Coronary artery (tissue), 2 donors: ENCODE results near the gene FBXL17.

Experiments
- DNase-seq: peaks from one replicate; pipeline ENCODE4 v3.0.0-alpha.2; 2017; ENCODE audit warnings: low spot score
- H3K27ac ChIP-seq, 2 donors: fragments of 200-600 bp; sonication (generic); one replicate each; pipeline ENCODE4 v1.5.1; 2016 to 2019
- H3K4me3 ChIP-seq: fragments of 200-600 bp; sonication (generic); 2 replicates; pipeline ENCODE4 v1.5.1; 2016; ENCODE audit warnings: mild to moderate bottlenecking, moderate library complexity
- TF ChIP-seq, protein P1 (sequence below): fragments of 200-600 bp; sonication (generic); IDR thresholded peaks from one replicate; pipeline ENCODE4 v1.5.1; 2019; ENCODE audit warnings: antibody characterized with exemption

FBXL17 gene

DNA sequence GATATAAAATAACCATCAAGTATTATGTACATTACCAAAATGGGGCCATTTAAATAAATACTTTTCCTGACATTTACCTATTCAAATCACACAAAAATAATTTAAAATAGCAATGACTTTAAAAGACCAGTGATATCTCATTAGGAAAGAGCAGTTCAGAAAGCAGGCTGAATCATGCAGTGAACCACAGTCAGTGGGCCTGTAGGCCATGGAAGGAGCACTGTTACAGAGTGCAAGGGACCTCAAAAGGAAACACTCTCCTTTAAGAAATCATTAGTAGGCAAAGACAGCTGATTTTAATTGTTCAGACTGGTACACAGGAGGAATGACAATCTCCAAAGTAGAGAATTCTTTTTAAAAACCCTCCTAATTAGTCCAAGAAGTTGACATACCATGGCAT lies 427.6 kb downstream of the FBXL17 start:
- no peak overlapping the region for H3K27ac ChIP-seq
- no peak for DNase-seq
- TF ChIP-seq, protein P1, sequence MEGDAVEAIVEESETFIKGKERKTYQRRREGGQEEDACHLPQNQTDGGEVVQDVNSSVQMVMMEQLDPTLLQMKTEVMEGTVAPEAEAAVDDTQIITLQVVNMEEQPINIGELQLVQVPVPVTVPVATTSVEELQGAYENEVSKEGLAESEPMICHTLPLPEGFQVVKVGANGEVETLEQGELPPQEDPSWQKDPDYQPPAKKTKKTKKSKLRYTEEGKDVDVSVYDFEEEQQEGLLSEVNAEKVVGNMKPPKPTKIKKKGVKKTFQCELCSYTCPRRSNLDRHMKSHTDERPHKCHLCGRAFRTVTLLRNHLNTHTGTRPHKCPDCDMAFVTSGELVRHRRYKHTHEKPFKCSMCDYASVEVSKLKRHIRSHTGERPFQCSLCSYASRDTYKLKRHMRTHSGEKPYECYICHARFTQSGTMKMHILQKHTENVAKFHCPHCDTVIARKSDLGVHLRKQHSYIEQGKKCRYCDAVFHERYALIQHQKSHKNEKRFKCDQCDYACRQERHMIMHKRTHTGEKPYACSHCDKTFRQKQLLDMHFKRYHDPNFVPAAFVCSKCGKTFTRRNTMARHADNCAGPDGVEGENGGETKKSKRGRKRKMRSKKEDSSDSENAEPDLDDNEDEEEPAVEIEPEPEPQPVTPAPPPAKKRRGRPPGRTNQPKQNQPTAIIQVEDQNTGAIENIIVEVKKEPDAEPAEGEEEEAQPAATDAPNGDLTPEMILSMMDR, result no peak
- H3K4me3 ChIP-seq, result no peak overlapping the region

DNA sequence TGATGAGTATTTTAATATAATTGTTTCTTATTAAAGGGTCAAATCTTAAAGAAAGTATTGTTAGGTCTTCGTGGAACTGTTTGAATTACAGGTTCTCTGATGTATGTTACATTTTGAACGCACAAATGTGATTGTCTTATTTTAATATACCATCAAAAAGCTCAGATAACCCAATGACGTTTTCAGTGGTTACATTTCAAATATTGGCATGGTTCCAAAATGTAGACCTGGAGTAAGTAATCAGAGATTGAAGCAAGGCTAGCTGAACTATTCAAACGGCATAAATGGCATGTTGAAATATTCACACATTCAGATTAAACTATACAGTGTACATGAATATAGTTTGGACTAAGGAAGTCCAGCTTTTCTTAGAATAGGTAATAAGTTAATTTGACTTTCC lies 429.4 kb downstream of the FBXL17 start:
- Histone ChIP-seq H3K27ac (no peak overlapping the region), H3K4me3 (no peak overlapping the region)
- TF ChIP-seq, protein P1, result no peak
- DNase-seq, result no peak

DNA sequence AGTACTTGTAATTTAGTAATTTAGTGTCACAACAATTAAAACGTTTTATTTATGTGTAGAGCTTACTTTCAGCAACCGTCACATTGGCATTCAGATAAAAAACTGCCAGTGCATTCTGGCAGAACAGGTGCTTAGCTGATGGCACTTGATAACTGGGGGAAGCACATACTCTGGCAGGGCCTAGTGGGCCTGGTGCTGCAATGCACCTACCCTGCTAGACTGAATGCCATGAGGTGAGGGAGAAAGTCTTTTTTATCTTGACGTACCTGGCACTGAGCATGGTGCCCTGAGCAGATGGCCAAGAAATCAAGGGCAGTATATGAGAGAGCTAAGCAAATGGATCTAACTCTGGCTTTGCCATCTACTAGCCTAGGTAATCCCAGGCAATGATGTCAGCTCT lies 430.6 kb downstream of the FBXL17 start:
- H3K4me3 ChIP-seq, result no peak overlapping the region
- no peak for DNase-seq
- TF ChIP-seq, protein P1, result no peak
- H3K27ac ChIP-seq, result no peak overlapping the region

DNA sequence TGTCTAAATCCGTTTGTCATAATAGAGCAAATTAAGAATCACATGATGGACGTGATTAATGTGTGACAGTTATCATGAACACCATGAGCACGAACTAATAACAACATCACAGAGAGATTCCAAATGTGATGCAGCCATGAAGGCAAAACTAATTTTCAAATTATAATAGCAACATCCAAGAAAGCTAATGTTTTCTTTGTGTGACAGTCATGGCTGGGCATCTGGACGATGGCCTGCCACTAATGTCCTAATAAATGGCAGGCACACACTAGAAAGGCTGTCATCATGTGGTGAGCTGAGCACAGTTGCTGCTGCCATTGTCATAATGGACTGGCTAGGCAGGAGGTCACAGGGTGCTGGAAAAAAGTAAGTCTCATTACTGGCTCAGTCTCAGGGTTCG lies 431.1 kb downstream of the FBXL17 start:
- TF ChIP-seq, protein P1, result no peak
- no peak for DNase-seq
- no peak overlapping the region for H3K4me3 ChIP-seq

DNA sequence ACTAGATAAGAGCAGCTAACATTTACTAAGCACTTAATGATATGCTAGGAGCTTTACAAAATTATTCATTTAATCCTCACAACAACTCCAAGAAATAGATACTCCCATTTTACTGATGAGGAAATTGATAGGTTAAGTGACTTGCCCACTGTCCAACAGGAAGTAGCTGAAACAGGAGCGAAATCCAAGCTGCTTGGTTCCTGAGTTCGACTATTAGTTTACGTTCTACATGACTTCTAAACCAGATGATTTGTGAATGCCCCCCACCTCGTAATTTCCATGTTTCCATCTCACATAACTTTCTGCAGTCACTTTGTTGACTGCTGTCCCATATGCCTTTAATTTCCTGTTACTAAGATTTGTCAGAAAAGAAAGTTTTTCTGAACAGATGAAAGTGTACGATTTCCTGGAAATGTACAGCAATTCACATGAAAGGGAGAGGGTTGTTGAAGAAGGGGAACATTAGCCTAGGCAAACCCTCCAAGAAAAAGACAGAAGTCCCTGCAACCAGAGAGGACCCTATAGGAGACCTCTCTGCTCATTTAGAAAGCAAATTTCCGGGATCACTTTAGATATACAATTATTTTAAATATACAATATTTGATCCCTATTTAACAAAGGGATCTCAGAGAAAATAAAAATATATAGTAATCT lies 432.1 kb downstream of the FBXL17 start:
- DNase-seq, result no peak
- H3K27ac ChIP-seq, result no peak overlapping the region
- H3K4me3 ChIP-seq, result no peak overlapping the region
- TF ChIP-seq, protein P1, result no peak

More for the DNA sequence above, 431.1 kb downstream of the FBXL17 start:
- H3K27ac ChIP-seq, result no peak overlapping the region

DNA sequence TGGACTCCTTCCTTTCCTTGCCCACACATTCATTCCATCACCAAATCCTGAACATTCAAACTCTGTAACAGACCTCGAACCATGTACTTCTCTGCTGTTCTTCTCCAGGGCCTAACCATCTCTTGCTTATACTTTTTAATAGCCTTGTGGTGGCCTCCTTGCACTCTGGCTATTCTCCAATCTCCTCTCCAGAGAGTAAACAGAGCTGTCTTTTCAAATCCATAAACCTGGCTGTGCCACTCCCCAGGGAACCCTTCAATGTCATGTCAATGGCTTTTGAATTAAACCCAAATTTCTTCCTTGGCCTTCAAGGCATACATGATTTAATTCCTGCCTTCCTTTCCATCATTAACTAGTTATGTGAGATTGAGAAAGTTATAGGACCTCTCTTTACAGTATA lies 433.5 kb downstream of the FBXL17 start:
- TF ChIP-seq, protein P1, result no peak
- H3K4me3 ChIP-seq, result no peak overlapping the region
- no peak for DNase-seq
- no peak overlapping the region for H3K27ac ChIP-seq

DNA sequence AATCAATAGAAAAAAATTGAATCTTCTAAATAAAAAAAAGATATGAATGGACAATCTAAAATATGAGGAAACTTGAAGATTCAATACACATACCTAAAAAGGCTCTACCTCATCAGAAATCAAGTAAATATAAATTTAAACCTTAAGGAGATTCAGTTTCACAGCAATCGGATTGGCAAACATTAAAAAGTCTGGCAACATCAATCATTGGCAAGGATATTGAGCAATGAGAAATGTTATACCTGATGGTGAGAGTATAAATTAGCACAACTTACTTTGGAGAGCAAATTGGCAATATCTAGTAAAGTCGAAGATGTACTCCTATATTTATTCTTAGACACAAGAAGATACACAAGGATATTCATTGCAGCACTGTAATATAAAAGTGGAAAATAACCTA lies 436.8 kb downstream of the FBXL17 start:
- Histone ChIP-seq H3K4me3 (no peak overlapping the region), H3K27ac (no peak overlapping the region)
- TF ChIP-seq, protein P1, result no peak
- no peak for DNase-seq
